ENCODE data around the gene PHF12. TPM values are rescaled to one million over a fixed set of nuclear protein-coding genes. Genes with fewer than 3 reads are reported as not detected.

PHF12 gene
- total RNA-seq, 1 donor from 2014 or later = 56.1 TPM

GRCh38 chr17:28989028-28989427 lies 37.7 kb upstream of the PHF12 start:
- TF ChIP-seq CTCF (IDR thresholded peaks at IDR 0.05; ENCODE audit: unreplicated experiment) = no peak
- Mint-ChIP-seq H3K4me3 (ENCODE audit: unreplicated experiment) (no peak overlapping the region), H3K4me1 (ENCODE audit: unreplicated experiment) (no peaks in the 10 kb centered on the region), H3K9me3 (ENCODE audit: unreplicated experiment) (no peaks in the 10 kb centered on the region), H3K36me3 (ENCODE audit: low read depth, unreplicated experiment) (no peaks in the 10 kb centered on the region), H3K27me3 (ENCODE audit: unreplicated experiment) (peaks cover 10% of the 10 kb centered on the region), H3K27ac (ENCODE audit: unreplicated experiment) (no peak overlapping the region)
- no peak for DNase-seq (ENCODE audit: low spot score)

DNA sequence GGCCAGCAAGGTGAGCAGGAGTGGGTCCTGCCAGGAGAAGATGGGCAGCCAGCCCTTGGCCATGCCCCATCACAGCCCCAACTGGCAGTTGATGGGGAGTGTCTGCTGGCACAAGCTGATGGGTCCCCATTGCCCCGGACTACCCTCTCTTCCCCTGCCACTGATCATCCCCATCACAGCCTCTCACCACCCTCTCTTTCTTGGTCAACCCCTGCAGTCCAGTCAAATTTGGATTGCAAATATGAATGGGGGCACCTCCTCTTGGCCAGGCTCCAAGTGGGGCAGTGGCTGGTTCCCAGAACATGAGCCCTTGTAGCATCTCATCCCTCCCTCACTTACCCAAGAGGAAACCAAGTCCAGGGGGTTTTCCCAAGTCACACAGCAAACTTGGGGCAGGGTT lies 37.2 kb upstream of the PHF12 start:
- no peak overlapping the region for H3K4me3 Mint-ChIP-seq (ENCODE audit: unreplicated experiment)
- H3K27ac Mint-ChIP-seq (ENCODE audit: unreplicated experiment) = no peak overlapping the region
- H3K4me1 Mint-ChIP-seq (ENCODE audit: unreplicated experiment) = peaks cover 5% of the 10 kb centered on the region
- no peaks in the 10 kb centered on the region for H3K9me3 Mint-ChIP-seq (ENCODE audit: unreplicated experiment)
- peaks cover 10% of the 10 kb centered on the region for H3K27me3 Mint-ChIP-seq (ENCODE audit: unreplicated experiment)
- no peaks in the 10 kb centered on the region for H3K36me3 Mint-ChIP-seq (ENCODE audit: low read depth, unreplicated experiment)
- DNase-seq (ENCODE audit: low spot score) = no peak
- TF ChIP-seq CTCF (IDR thresholded peaks at IDR 0.05; ENCODE audit: unreplicated experiment) = no peak

DNA sequence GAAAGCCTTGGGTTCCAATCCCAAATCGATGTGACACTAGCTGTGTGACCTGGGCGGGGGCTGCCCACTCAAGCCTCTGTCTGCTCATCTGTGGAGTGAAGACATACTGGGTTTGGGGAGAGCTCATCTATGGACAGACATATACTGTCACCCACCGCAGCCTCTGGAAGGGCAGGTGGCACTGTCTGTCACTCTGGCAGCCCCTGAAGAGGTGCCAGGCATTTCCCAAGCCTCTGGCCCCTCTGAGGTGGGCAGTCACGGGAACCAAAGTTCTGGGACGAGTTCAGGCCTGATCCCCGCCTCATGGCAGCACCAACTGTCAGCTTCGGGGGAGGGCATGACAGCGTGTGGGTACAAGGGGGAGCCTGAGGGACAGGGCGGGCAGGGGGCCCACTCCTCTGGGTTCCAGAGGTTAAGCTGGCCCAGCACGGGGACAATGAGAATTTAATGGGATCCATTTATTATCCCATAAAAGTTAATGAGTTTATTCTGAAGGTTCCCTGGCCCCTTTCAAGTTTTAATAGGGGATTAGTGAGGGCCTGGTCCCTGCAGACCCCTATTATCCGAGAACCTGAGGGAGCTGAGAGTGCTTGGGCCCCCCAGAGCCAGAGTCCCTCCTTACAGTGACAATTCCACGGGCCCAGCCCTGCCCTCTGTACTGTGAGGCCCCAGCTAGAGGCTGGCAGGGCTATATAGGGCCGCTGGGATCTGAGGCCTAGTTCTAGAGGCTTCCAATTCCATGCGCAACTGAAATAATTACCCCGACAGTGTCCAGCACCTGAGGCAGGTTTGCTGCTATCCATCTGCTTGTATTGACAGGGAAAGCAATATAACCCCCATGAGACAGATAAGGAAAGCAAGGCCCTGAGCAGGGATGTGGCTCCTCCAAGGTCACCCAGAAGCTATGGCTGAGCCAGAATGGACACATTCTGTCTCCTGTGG lies 35.7 kb upstream of the PHF12 start:
- H3K4me1 Mint-ChIP-seq (ENCODE audit: unreplicated experiment) = peaks cover 20% of the 10 kb centered on the region
- no peak for DNase-seq (ENCODE audit: low spot score)
- peaks cover 17% of the 10 kb centered on the region for H3K27me3 Mint-ChIP-seq (ENCODE audit: unreplicated experiment)
- H3K36me3 Mint-ChIP-seq (ENCODE audit: low read depth, unreplicated experiment) = no peaks in the 10 kb centered on the region
- H3K27ac Mint-ChIP-seq (ENCODE audit: unreplicated experiment) = no peak overlapping the region
- TF ChIP-seq CTCF (IDR thresholded peaks at IDR 0.05; ENCODE audit: unreplicated experiment) = no peak
- H3K4me3 Mint-ChIP-seq (ENCODE audit: unreplicated experiment) = no peak overlapping the region
- H3K9me3 Mint-ChIP-seq (ENCODE audit: unreplicated experiment) = no peaks in the 10 kb centered on the region

DNA sequence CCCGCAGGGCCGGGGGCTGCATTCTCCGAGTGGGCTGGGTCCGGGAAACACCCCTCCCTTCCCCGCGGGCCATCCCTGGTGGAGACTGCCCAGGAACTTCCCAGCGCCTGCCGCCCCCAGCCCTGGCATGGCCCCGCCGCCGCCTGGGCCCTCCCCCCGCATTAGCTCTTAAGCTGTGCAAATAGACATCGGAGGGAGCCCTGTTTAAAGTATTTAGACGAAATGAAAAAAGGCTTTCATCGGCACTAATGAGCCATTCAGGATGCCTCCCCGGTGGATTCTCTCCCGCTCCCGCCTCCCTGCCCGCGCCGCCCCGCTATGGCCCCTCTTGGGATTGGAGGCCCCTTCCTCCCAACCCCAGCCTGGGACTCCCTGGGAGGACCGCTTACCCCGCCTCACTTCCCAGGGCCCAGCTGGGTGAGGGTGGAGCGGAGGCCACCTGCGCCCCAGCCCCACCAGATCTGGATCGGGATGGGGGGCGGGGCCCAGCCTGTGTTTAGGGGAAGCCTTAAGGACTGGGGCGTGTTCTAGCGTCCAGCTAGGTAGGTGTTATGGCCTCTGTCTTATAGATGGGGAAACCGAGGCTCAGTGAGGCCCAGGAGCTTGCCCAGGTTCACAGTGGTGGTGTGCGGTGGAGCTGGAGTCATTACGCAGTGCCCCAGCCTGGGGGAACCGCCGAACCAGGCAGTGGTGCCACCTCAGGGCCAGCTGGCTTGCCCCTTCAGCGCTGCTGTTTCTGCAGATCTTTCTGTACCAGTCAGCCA lies 34.8 kb upstream of the PHF12 start:
- Mint-ChIP-seq H3K27me3 (ENCODE audit: unreplicated experiment) (peaks cover 17% of the 10 kb centered on the region), H3K4me3 (ENCODE audit: unreplicated experiment) (no peak overlapping the region), H3K36me3 (ENCODE audit: low read depth, unreplicated experiment) (no peaks in the 10 kb centered on the region), H3K4me1 (ENCODE audit: unreplicated experiment) (peaks cover 22% of the 10 kb centered on the region), H3K9me3 (ENCODE audit: unreplicated experiment) (no peaks in the 10 kb centered on the region), H3K27ac (ENCODE audit: unreplicated experiment) (no peak overlapping the region)
- DNase-seq (ENCODE audit: low spot score) = no peak
- no peak for TF ChIP-seq CTCF (IDR thresholded peaks at IDR 0.05; ENCODE audit: unreplicated experiment)

Data from endothelial cell (in vitro differentiated cells).